ENCODE data around the gene NF2. TPM values are rescaled to one million over a fixed set of nuclear protein-coding genes. Genes with fewer than 3 reads are reported as not detected.
A peak's percentile ranks its signal among the peaks of the same experiment; 100 is the strongest.

Gene NF2
- total RNA-seq, 1 experiment from 2014 or later, result 50.9 TPM

DNA sequence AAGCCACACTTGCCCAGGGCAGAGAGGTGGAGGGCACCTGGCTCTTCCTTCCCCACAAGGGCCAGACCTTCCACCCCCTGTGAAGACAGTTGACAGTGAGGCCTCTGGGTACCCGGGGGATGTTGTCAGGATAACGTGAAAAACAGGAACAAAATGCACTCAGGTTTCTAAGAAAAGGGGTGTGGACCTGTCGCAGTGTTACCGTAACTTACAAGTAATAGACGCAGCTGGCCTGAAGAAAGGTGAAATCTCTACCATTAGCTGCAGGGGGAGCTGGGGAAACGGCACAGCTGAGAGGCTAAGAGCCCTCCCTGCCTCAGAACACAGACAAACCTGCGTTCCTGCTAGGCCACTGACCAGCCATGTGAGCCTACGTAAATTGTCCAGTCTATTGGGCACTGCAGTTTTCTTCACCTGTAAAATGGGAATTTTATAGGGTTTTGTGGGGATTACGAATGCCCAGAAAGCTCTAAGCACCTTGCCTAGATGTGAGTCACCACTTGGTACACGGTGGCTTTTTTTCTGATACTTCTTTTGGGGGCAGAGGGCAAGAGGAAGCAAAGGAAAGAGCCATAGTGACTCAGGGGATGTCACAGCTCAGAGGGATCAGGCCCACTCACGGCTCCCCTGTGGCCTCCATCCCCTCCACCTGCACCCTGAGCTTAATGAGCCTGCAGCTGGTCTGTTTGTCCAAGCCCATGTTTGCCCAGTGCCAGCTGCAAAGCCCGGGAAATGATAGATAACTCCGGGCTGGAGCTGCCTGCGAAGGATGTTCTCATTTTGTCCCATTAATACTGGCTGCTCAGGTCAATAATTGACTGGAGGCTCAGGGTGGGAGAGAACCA lies 97.9 kb downstream of the NF2 start:
- Histone ChIP-seq H4K91ac (ENCODE audit: insufficient read length, low read depth, low read length) (no peak overlapping the region), H3K23me2 (ENCODE audit: insufficient read length, low read depth, low read length, poor library complexity, severe bottlenecking) (peaks cover 9% of the 10 kb centered on the region), H3K9me3 (ENCODE audit: control insufficient read depth, low read depth, low read length) (no peaks in the 10 kb centered on the region), H3T11ph (ENCODE audit: low read length) (no peak overlapping the region), H2BK120ac (ENCODE audit: low read depth, low read length, poor library complexity, severe bottlenecking) (no peak overlapping the region), H2AK5ac (ENCODE audit: insufficient read length, low read length) (no peak overlapping the region), H4K8ac (replicated peaks; ENCODE audit: insufficient read length, low read depth, low read length) (no peak overlapping the region), H4K20me1 (ENCODE audit: control insufficient read depth, insufficient read depth, insufficient read length) (no peaks in the 10 kb centered on the region), H3K27ac (ENCODE audit: insufficient read length, low read depth, low read length) (no peak overlapping the region), H3K4ac (ENCODE audit: low read depth, low read length) (no peak overlapping the region), H3K14ac (ENCODE audit: insufficient read depth, low read length) (no peak overlapping the region), H3K4me1 (ENCODE audit: insufficient read depth, low read length) (peaks cover 6% of the 10 kb centered on the region; the same call in 1 of the 2 replicates), H4K5ac (ENCODE audit: insufficient read length, low read depth, low read length) (no peak overlapping the region), H2BK20ac (ENCODE audit: low read depth, low read length, poor library complexity, severe bottlenecking) (no peak overlapping the region), H3K4me2 (ENCODE audit: insufficient read depth, insufficient read length, low read length) (no peak overlapping the region), H3K9ac (ENCODE audit: extremely low read depth, insufficient read length, low read length) (no peak overlapping the region), H2BK5ac (ENCODE audit: insufficient read length, low read length) (no peak overlapping the region), H3K27me3 (ENCODE audit: insufficient read depth, low read length) (no peaks in the 10 kb centered on the region; the same call in 1 of the 2 replicates), H3K23ac (ENCODE audit: insufficient read length, low read depth, low read length) (no peak overlapping the region), H3K18ac (ENCODE audit: insufficient read length, low read depth, low read length) (no peak overlapping the region), H2BK12ac (ENCODE audit: insufficient read length, low read depth, low read length) (no peak overlapping the region), H2AFZ (ENCODE audit: low read length) (no peak overlapping the region), H3K79me1 (ENCODE audit: insufficient read depth, low read depth, low read length, poor library complexity, severe bottlenecking) (no peaks in the 10 kb centered on the region), H2BK15ac (ENCODE audit: low read depth, low read length) (no peak overlapping the region), H3K56ac (ENCODE audit: insufficient read length, low read depth, low read length) (no peak overlapping the region), H3K79me2 (ENCODE audit: insufficient read depth, low read length) (no peaks in the 10 kb centered on the region)
- TF ChIP-seq, protein P1, sequence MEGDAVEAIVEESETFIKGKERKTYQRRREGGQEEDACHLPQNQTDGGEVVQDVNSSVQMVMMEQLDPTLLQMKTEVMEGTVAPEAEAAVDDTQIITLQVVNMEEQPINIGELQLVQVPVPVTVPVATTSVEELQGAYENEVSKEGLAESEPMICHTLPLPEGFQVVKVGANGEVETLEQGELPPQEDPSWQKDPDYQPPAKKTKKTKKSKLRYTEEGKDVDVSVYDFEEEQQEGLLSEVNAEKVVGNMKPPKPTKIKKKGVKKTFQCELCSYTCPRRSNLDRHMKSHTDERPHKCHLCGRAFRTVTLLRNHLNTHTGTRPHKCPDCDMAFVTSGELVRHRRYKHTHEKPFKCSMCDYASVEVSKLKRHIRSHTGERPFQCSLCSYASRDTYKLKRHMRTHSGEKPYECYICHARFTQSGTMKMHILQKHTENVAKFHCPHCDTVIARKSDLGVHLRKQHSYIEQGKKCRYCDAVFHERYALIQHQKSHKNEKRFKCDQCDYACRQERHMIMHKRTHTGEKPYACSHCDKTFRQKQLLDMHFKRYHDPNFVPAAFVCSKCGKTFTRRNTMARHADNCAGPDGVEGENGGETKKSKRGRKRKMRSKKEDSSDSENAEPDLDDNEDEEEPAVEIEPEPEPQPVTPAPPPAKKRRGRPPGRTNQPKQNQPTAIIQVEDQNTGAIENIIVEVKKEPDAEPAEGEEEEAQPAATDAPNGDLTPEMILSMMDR (conservative IDR thresholded peaks at IDR 0.05), result peak; percentile 58
- peaks cover 0 to 3% (median 0%) of the 10 kb centered on the region in 3 experiments; a peak in 2 of 7 replicates for H3K36me3 Mint-ChIP-seq (ENCODE audit: insufficient read depth in 1 of 3, low read depth in 3 of 3)
- no CpG with 5 or more reads among the region's 14 CpGs for WGBS (ENCODE audit: extremely low coverage, insufficient read length, low lambda C conversion rate)
- peak; percentile 72 for DNase-seq
- H3K4me1 Mint-ChIP-seq, result peaks cover 41 to 60% of the 10 kb centered on the region in 2 experiments
- H3K27ac Mint-ChIP-seq, result no peak overlapping the region
- H3K9me3 Mint-ChIP-seq, result no peaks in the 10 kb centered on the region
- H3K27me3 Mint-ChIP-seq (ENCODE audit: low read depth), result peaks cover 70% of the 10 kb centered on the region
- no peak overlapping the region for H3K4me3 Mint-ChIP-seq

Measured in H9 (cell line).